OCI-LY1 (cell line): ENCODE results near the gene TSC22D1.
"Not testable (repeated sequence)": the region's sequence is repeated elsewhere in the genome, so short reads cannot be mapped to it uniquely, and the experiment has no call there.

Experiments used
- H2AFZ ChIP-seq: fragments of 200-600 bp; sonication (generic), shearing (Covaris generic); 2 replicates; pipeline ENCODE4 v1.6.0; 2014; ENCODE audit warnings: antibody characterized with exemption, mild to moderate bottlenecking, low read length
- H3F3A ChIP-seq: fragments of 200-600 bp; sonication (generic), shearing (Covaris generic); 2 replicates; pipeline ENCODE4 v1.6.0; 2014; ENCODE audit warnings: mild to moderate bottlenecking, antibody characterized with exemption, low read length, moderate library complexity; ENCODE audit not compliant: insufficient read depth
- H3K27ac ChIP-seq: fragments of 200-600 bp; sonication (generic); 2 replicates; pipeline ENCODE4 v1.5.1; 2014; ENCODE audit warnings: low read length, mixed run types, mild to moderate bottlenecking, low read depth; ENCODE audit not compliant: poor library complexity, severe bottlenecking
- H3K27me3 ChIP-seq: fragments of 200-600 bp; sonication (generic); 2 replicates; pipeline ENCODE4 v1.6.0; 2014; ENCODE audit warnings: antibody characterized with exemption, mild to moderate bottlenecking, low read length, moderate library complexity; ENCODE audit not compliant: insufficient read depth
- H3K36me3 ChIP-seq: fragments of 200-600 bp; sonication (generic); 2 replicates; pipeline ENCODE4 v1.6.1; 2014; ENCODE audit warnings: mild to moderate bottlenecking, antibody characterized with exemption, low read length, moderate library complexity, mixed read lengths; ENCODE audit not compliant: insufficient read depth
- H3K4me1 ChIP-seq: fragments of 200-600 bp; sonication (generic); 2 replicates; pipeline ENCODE4 v1.5.1; 2014; ENCODE audit warnings: mild to moderate bottlenecking, low read length, moderate library complexity; ENCODE audit not compliant: insufficient read depth, severe bottlenecking
- H3K4me2 ChIP-seq: fragments of 200-600 bp; sonication (generic), shearing (Covaris generic); 2 replicates; pipeline ENCODE4 v1.6.1; 2014; ENCODE audit warnings: low read length
- H3K4me3 ChIP-seq: fragments of 200-600 bp; sonication (generic); 2 replicates; pipeline ENCODE4 v1.5.1; 2014; ENCODE audit warnings: low read length, low read depth, mild to moderate bottlenecking, mixed read lengths; ENCODE audit not compliant: poor library complexity, severe bottlenecking
- H3K79me2 ChIP-seq: fragments of 200-600 bp; shearing (Covaris generic); 2 replicates; pipeline ENCODE4 v1.6.1; 2016; ENCODE audit warnings: mixed run types, low read length, mixed read lengths; ENCODE audit not compliant: insufficient read depth
- H3K9ac ChIP-seq: fragments of 200-600 bp; sonication (generic), shearing (Covaris generic); 2 replicates; pipeline ENCODE4 v1.6.1; 2014; ENCODE audit warnings: mild to moderate bottlenecking, low read length, mixed read lengths
- H3K9me2 ChIP-seq: fragments of 200-600 bp; sonication (generic), shearing (Covaris generic); 2 replicates; pipeline ENCODE4 v1.6.1; 2014; ENCODE audit warnings: low read depth, mild to moderate bottlenecking, low read length, mixed read lengths
- H3K9me3 ChIP-seq: fragments of 200-600 bp; shearing (Covaris generic); 2 replicates; pipeline ENCODE4 v1.6.1; 2014; ENCODE audit warnings: low read length, mixed read lengths
- H4K20me1 ChIP-seq: fragments of 200-600 bp; sonication (generic), shearing (Covaris generic); 2 replicates; pipeline ENCODE4 v1.6.0; 2016; ENCODE audit warnings: mild to moderate bottlenecking, low read length; ENCODE audit not compliant: insufficient read depth
- EZH2 ChIP-seq: fragments of 200-600 bp; sonication (generic), shearing (Covaris generic); IDR thresholded peaks from 2 replicates; pipeline ENCODE4 v1.8.0; 2017; ENCODE audit warnings: borderline replicate concordance, mixed run types, mild to moderate bottlenecking, antibody characterized with exemption, low read length, moderate library complexity, mixed read lengths
- TF ChIP-seq, protein P1 (sequence below): fragments of 200-600 bp; sonication (generic), shearing (Covaris generic); IDR thresholded peaks from 2 replicates; pipeline ENCODE4 v1.5.1; 2017; ENCODE audit warnings: mild to moderate bottlenecking, antibody characterized with exemption, low read length, moderate library complexity, mixed read lengths

Gene TSC22D1

DNA sequence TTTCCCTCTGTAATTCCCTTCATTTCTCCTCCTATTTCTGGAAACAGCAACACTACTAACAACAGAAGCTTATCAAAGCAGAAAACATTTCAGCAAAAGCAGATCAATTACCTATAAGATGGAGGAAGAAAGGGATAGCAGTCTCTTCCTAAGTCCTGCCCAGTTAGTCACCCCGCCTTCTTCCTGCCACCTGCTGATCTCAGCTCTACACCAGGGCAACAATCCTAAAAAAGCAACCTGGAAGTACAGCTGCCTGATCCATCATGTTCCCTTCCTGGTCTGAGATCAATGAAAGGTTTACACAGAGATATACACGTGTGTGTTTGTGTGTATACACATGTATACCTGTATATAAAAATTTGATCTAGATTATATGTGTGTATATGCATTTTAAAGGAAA lies 59.4 kb downstream of the TSC22D1 start:
- no peak overlapping the region for H2AFZ ChIP-seq
- no peaks in the 10 kb centered on the region for H3K9me2 ChIP-seq
- H3K4me3 ChIP-seq: no peak overlapping the region
- H3K36me3 ChIP-seq: no peaks in the 10 kb centered on the region
- H3K27me3 ChIP-seq: no peaks in the 10 kb centered on the region
- no peak overlapping the region for H3K4me2 ChIP-seq
- H3K9me3 ChIP-seq: no peaks in the 10 kb centered on the region
- H3F3A ChIP-seq: no peaks in the 10 kb centered on the region
- no peak overlapping the region for H3K27ac ChIP-seq
- TF ChIP-seq EZH2: no peak
- TF ChIP-seq, protein P1, sequence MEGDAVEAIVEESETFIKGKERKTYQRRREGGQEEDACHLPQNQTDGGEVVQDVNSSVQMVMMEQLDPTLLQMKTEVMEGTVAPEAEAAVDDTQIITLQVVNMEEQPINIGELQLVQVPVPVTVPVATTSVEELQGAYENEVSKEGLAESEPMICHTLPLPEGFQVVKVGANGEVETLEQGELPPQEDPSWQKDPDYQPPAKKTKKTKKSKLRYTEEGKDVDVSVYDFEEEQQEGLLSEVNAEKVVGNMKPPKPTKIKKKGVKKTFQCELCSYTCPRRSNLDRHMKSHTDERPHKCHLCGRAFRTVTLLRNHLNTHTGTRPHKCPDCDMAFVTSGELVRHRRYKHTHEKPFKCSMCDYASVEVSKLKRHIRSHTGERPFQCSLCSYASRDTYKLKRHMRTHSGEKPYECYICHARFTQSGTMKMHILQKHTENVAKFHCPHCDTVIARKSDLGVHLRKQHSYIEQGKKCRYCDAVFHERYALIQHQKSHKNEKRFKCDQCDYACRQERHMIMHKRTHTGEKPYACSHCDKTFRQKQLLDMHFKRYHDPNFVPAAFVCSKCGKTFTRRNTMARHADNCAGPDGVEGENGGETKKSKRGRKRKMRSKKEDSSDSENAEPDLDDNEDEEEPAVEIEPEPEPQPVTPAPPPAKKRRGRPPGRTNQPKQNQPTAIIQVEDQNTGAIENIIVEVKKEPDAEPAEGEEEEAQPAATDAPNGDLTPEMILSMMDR: no peak
- H3K79me2 ChIP-seq: no peaks in the 10 kb centered on the region
- no peaks in the 10 kb centered on the region for H4K20me1 ChIP-seq
- H3K4me1 ChIP-seq: no peaks in the 10 kb centered on the region
- H3K9ac ChIP-seq: no peak overlapping the region

DNA sequence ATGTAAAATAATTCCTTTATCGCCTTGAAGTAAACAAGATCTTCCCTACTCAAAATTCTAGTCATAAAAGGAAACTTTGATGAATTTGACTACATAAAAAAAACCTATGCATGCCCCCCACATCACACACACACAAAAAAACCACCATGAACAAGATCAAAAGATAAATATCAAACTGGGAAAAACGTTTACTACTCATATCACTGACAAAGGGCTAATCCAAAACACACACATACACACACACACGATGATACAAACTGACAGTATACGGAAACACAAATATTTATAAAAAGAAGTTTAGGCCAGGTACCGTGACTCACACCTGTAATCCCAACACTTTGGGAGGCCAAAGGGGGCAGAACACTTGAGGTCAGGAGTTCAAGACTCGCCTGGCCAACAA lies 61.9 kb downstream of the TSC22D1 start:
- Histone ChIP-seq H3K4me1 (no peaks in the 10 kb centered on the region), H3K27me3 (no peaks in the 10 kb centered on the region)
- TF ChIP-seq, protein P1: no peak
- no peak for TF ChIP-seq EZH2

DNA sequence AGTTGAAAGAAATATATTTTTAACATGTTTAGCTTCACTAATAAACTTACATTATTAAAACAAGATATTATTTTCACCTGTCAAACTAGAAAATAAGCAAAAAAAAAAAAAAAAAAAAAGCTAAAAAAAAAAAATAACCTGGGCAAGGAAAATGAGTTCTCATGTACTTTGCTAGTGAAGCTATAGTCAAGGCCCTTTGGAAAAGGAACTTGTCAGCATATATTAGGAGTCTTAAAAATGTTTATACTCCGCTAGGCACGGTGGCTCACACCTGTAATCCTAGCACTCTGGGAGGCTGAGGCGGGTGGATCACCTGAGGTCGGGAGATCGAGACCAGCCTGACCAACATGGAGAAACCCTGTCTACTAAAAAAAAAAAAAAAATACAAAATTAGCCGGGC lies 66.3 kb downstream of the TSC22D1 start:
- H3F3A ChIP-seq, H3K4me2 ChIP-seq, H3K36me3 ChIP-seq, H3K9me2 ChIP-seq, H3K4me1 ChIP-seq, H3K27me3 ChIP-seq, H3K79me2 ChIP-seq, H3K9me3 ChIP-seq, H2AFZ ChIP-seq, H3K4me3 ChIP-seq, H4K20me1 ChIP-seq, H3K27ac ChIP-seq, H3K9ac ChIP-seq: not testable (repeated sequence)

More for the DNA sequence above, 61.9 kb downstream of the TSC22D1 start:
- H3K4me2 ChIP-seq: no peak overlapping the region
- H3K36me3 ChIP-seq: no peaks in the 10 kb centered on the region
- H3K9me3 ChIP-seq: no peaks in the 10 kb centered on the region
- H3K9ac ChIP-seq: no peak overlapping the region
- no peaks in the 10 kb centered on the region for H3K79me2 ChIP-seq
- no peak overlapping the region for H3K4me3 ChIP-seq
- H3F3A ChIP-seq: no peaks in the 10 kb centered on the region
- H4K20me1 ChIP-seq: no peaks in the 10 kb centered on the region
- H3K27ac ChIP-seq: no peak overlapping the region
- H3K9me2 ChIP-seq: no peaks in the 10 kb centered on the region
- H2AFZ ChIP-seq: no peak overlapping the region

DNA sequence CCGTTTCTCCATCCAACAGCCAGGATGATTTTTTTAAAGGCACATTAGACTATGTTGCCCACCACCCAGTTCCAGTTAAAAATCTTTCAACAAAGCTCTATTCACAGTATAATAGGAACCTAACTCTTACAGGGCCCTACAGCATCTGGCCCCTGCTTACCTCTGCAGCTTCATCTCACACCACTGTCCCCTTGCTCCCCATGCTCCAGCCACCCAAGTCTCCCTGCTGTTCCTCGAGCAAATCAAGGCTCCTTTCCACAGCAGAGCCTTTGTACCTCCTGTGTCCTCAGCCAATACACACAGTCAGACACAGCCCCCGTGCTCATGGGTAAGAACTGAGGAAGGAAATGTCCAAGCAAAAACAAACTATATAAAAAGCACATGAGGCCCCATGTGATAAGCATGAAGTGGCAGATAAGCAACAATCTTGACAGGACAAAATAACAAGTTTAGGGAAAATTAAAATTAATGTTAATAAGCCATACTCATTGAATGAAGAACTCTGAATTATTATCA lies 67.5 kb downstream of the TSC22D1 start:
- no peaks in the 10 kb centered on the region for H3K27me3 ChIP-seq
- no peaks in the 10 kb centered on the region for H3K4me1 ChIP-seq
- no peak overlapping the region for H3K9ac ChIP-seq
- no peaks in the 10 kb centered on the region for H3K9me2 ChIP-seq
- no peaks in the 10 kb centered on the region for H3K79me2 ChIP-seq
- H2AFZ ChIP-seq: no peak overlapping the region
- H3F3A ChIP-seq: no peaks in the 10 kb centered on the region
- H3K4me2 ChIP-seq: no peak overlapping the region
- no peaks in the 10 kb centered on the region for H3K9me3 ChIP-seq
- H3K27ac ChIP-seq: no peak overlapping the region
- no peaks in the 10 kb centered on the region for H4K20me1 ChIP-seq
- TF ChIP-seq, protein P1: no peak
- no peak for TF ChIP-seq EZH2
- H3K36me3 ChIP-seq: no peaks in the 10 kb centered on the region
- H3K4me3 ChIP-seq: no peak overlapping the region
